ENCODE results near the gene SH3RF1. TPM values are rescaled to one million over a fixed set of nuclear protein-coding genes. Genes with fewer than 3 reads are reported as not detected.

The SH3RF1 gene
- total RNA-seq, 1 donor from 2014 or later: 17.1 TPM

DNA sequence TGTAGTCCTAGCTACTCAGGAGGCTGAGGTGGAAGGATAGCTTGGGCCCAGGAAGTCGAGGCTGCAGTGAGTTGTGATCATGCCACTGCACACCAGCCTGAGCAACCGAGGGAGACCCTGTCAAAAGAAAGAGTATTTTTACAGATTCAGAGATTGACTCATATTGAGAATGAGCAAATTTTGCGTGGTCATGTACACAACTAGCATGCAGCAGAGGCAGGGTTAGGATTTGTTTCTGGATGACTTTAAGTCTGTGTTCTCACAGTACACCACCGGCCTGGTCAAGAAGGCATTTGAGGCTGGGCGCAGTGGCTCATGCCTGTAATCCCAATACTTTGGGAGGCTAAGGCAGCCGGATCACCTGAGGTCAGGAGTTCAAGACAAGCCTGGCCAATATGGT, 215.9 kb downstream of the SH3RF1 start:
- H4K20me1 ChIP-seq (ENCODE audit: low read depth): no peaks in the 10 kb centered on the region
- no peak overlapping the region for H3K4me3 ChIP-seq
- Mint-ChIP-seq H3K4me3 (no peak overlapping the region), H3K36me3 (no peaks in the 10 kb centered on the region), H3K27me3 (ENCODE audit: insufficient read depth, low read depth) (peaks cover 20% of the 10 kb centered on the region), H3K27ac (no peak overlapping the region), H3K4me1 (peaks cover 19% of the 10 kb centered on the region), H3K9me3 (peaks cover 5% of the 10 kb centered on the region)
- peaks cover 17% of the 10 kb centered on the region for H3K4me1 ChIP-seq
- H3K27me3 ChIP-seq: no peaks in the 10 kb centered on the region
- no peak for TF ChIP-seq CTCF (IDR thresholded peaks at IDR 0.05)
- TF ChIP-seq EZH2phosphoT487 (IDR thresholded peaks at IDR 0.05): no peak
- no peak for TF ChIP-seq EZH2 (IDR thresholded peaks at IDR 0.05)
- peaks cover 4% of the 10 kb centered on the region for H3F3A ChIP-seq (ENCODE audit: low read depth)
- H3K79me2 ChIP-seq (ENCODE audit: low read depth): no peaks in the 10 kb centered on the region
- no peak overlapping the region for H2AFZ ChIP-seq (replicated peaks)
- no peak overlapping the region for H3K4me2 ChIP-seq
- H3K36me3 ChIP-seq: no peaks in the 10 kb centered on the region
- H3K9me3 ChIP-seq (ENCODE audit: low read depth): no peaks in the 10 kb centered on the region
- H3K27ac ChIP-seq: no peak overlapping the region
- DNase-seq (ENCODE audit: low spot score): no peak
- H3K9ac ChIP-seq: no peak overlapping the region

DNA sequence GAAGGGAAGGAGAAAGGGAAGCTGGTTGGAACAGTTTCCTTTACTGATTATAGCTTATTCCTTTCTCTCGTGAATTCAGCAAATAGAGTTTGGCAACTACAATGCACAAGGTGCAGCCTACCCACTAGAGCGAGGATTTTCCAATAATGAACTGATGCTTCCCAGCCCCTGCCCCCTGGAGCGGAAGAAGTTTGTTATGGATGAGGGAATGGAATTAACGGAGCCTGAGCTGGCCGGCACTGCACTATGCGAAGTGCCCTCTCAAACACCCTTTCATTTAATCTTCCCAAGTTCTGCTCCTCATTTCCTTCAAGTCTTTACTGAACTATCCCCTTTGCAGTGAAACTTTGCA, 218.2 kb downstream of the SH3RF1 start:
- peaks cover 31% of the 10 kb centered on the region for H3K4me1 ChIP-seq
- H3K9ac ChIP-seq: no peak overlapping the region
- no peak overlapping the region for H3K27ac Mint-ChIP-seq
- TF ChIP-seq EZH2phosphoT487 (IDR thresholded peaks at IDR 0.05) (no peak), CTCF (IDR thresholded peaks at IDR 0.05) (no peak), EZH2 (IDR thresholded peaks at IDR 0.05) (no peak)
- no peak overlapping the region for H3K4me3 ChIP-seq
- no peak overlapping the region for H3K4me3 Mint-ChIP-seq
- H3K4me2 ChIP-seq: no peak overlapping the region
- H2AFZ ChIP-seq (replicated peaks): no peak overlapping the region
- no peak for DNase-seq (ENCODE audit: low spot score)
- H3K9me3 Mint-ChIP-seq: peaks cover 3% of the 10 kb centered on the region
- peaks cover 4% of the 10 kb centered on the region for H3F3A ChIP-seq (ENCODE audit: low read depth)
- no peaks in the 10 kb centered on the region for H3K79me2 ChIP-seq (ENCODE audit: low read depth)
- H3K27me3 ChIP-seq: no peaks in the 10 kb centered on the region
- no peaks in the 10 kb centered on the region for H3K36me3 Mint-ChIP-seq
- no peaks in the 10 kb centered on the region for H3K36me3 ChIP-seq
- no peaks in the 10 kb centered on the region for H3K9me3 ChIP-seq (ENCODE audit: low read depth)
- peaks cover 17% of the 10 kb centered on the region for H3K27me3 Mint-ChIP-seq (ENCODE audit: insufficient read depth, low read depth)
- H4K20me1 ChIP-seq (ENCODE audit: low read depth): no peaks in the 10 kb centered on the region
- H3K4me1 Mint-ChIP-seq: peaks cover 36% of the 10 kb centered on the region
- no peak overlapping the region for H3K27ac ChIP-seq

GRCh38 chr4:169051761-169052593, 218.8 kb downstream of the SH3RF1 start:
- no peak overlapping the region for H3K27ac Mint-ChIP-seq
- peaks cover 4% of the 10 kb centered on the region for H3F3A ChIP-seq (ENCODE audit: low read depth)
- H3K79me2 ChIP-seq (ENCODE audit: low read depth): no peaks in the 10 kb centered on the region
- no peak overlapping the region for H3K4me2 ChIP-seq
- TF ChIP-seq EZH2phosphoT487 (IDR thresholded peaks at IDR 0.05) (no peak), EZH2 (IDR thresholded peaks at IDR 0.05) (no peak), CTCF (IDR thresholded peaks at IDR 0.05) (no peak)
- peaks cover 3% of the 10 kb centered on the region for H3K9me3 Mint-ChIP-seq
- H3K4me1 Mint-ChIP-seq: peaks cover 36% of the 10 kb centered on the region
- no peak overlapping the region for H3K4me3 Mint-ChIP-seq
- no peak overlapping the region for H3K27ac ChIP-seq
- no peaks in the 10 kb centered on the region for H4K20me1 ChIP-seq (ENCODE audit: low read depth)
- H3K27me3 Mint-ChIP-seq (ENCODE audit: insufficient read depth, low read depth): peaks cover 14% of the 10 kb centered on the region
- DNase-seq (ENCODE audit: low spot score): no peak
- no peaks in the 10 kb centered on the region for H3K9me3 ChIP-seq (ENCODE audit: low read depth)
- H3K4me3 ChIP-seq: no peak overlapping the region
- peaks cover 31% of the 10 kb centered on the region for H3K4me1 ChIP-seq
- no peak overlapping the region for H3K9ac ChIP-seq
- H3K36me3 Mint-ChIP-seq: no peaks in the 10 kb centered on the region
- no peaks in the 10 kb centered on the region for H3K27me3 ChIP-seq
- no peak overlapping the region for H2AFZ ChIP-seq (replicated peaks)
- no peaks in the 10 kb centered on the region for H3K36me3 ChIP-seq

Data from neural progenitor cell (in vitro differentiated cells).